ENCODE measurements around the gene RHEB.

The RHEB gene

DNA sequence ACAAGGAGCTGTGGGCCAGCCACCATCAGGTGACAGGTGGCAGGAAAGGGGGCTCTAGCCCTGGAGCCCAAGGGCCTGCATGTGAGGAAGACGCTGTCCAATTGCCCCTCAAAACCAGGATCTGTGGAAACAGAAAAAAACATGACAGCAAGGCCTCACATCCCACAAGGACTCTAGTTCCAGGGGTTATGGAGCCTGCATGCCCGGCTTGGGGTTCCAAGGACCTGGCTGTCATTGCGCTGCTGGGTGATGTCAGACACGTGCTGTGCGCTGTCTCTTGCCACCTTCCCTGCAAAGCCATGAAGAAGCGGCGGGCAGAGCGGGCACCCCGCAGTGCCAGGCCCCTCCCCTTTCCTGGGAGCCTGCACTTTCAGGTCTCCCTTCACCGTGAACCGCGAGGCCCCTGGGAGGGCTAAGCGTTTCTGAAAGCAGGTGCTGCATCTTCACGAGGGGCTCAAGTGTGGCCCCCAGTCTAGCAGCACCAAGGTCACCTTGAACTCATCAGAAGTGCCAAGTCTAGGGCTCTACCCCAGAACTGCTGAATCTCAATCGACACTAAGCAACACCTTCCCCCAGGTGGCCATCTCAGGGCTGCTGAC lies 64.7 kb downstream of the RHEB start:
- H3K9me3 ChIP-seq, result no peaks in the 10 kb centered on the region

GRCh38 chr7:151454305-151454704 lies 65.4 kb downstream of the RHEB start:
- no peaks in the 10 kb centered on the region; the same call in 1 of the 2 replicates for H4K20me1 ChIP-seq
- H3K27ac ChIP-seq, result no peak overlapping the region
- TF ChIP-seq Cebpa-rat (IDR thresholded peaks at IDR 0.05), result no peak
- H3K4me3 ChIP-seq, result no peak overlapping the region
- H3K4me2 ChIP-seq, result no peak overlapping the region
- no peaks in the 10 kb centered on the region for H3K36me3 ChIP-seq
- H3K4me1 ChIP-seq, result peaks cover 17% of the 10 kb centered on the region; the same call in 1 of the 2 replicates
- no peaks in the 10 kb centered on the region for H3K27me3 ChIP-seq
- no peak overlapping the region for H3K9ac ChIP-seq
- no peaks in the 10 kb centered on the region for H3K9me3 ChIP-seq

More for the DNA sequence above, 64.7 kb downstream of the RHEB start:
- Histone ChIP-seq H3K27ac (no peak overlapping the region), H3K9ac (no peak overlapping the region), H3K4me3 (no peak overlapping the region), H3K36me3 (no peaks in the 10 kb centered on the region), H3K27me3 (no peaks in the 10 kb centered on the region), H3K4me1 (peaks cover 17% of the 10 kb centered on the region; the same call in 1 of the 2 replicates), H3K4me2 (no peak overlapping the region), H4K20me1 (no peaks in the 10 kb centered on the region; the same call in 1 of the 2 replicates)
- no peak for TF ChIP-seq Cebpa-rat (IDR thresholded peaks at IDR 0.05)

DNA sequence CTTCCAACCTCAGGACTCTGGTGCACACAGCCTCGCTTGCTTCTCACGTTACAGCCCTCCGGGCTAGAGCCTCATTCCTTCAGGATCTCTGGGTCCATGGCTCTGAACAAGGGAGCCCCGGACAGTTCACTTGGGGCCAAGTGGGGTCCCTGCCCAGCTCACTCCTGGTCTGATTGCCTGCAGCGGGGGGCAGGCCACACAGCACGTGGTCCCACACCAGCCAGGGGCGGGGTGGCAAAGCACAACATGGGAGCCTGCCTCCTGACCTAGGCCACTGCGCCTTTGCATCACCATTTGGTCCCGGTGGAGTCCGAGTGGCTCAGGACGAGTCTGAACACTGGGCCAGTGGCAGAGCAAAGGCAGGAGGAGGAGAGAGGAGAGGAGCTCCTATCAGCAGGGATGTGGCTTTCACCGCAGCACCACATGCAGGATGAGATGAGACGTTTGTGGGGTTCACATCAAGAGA lies 66.3 kb downstream of the RHEB start:
- Histone ChIP-seq H3K4me2 (no peak overlapping the region), H3K4me3 (no peak overlapping the region), H4K20me1 (no peaks in the 10 kb centered on the region; the same call in 1 of the 2 replicates), H3K9ac (no peak overlapping the region), H3K27me3 (no peaks in the 10 kb centered on the region), H3K9me3 (no peaks in the 10 kb centered on the region), H3K36me3 (no peaks in the 10 kb centered on the region), H3K27ac (no peak overlapping the region), H3K4me1 (peaks cover 17% of the 10 kb centered on the region)
- no peak for TF ChIP-seq Cebpa-rat (IDR thresholded peaks at IDR 0.05)

DNA sequence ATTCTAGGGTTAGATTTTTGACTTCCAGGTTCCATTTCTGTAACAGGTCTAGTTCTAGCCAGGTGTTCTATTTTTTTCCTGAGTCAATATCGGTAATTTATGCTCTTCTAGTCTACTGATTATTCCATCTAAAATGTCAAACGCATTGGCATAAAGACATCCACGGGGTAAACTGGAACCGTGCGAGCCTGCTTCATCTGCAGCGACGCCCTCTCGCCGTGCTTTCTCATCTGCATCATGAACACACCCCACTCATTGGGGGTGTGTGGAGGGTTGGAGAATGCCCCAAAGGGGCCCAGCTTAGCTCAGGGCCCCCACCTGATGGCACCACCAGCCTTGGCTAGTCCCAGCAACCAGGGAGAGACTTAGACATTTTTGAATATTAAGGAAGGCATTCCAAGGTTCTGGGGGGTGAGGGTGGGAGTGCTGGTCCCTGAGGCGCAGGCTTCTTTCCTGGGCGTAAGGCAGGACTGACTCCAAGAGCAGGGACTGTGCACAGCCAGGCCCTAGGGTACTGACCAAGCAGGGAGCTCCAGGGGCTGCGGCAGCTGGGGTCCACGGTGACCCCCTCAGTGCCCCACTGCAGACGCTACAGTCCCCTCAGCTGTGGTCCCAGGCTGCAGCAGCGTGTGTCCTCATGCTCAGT lies 66.9 kb downstream of the RHEB start:
- Histone ChIP-seq H3K4me2 (no peak overlapping the region), H4K20me1 (no peaks in the 10 kb centered on the region; the same call in 1 of the 2 replicates), H3K27ac (no peak overlapping the region), H3K9ac (no peak overlapping the region), H3K27me3 (no peaks in the 10 kb centered on the region), H3K9me3 (no peaks in the 10 kb centered on the region), H3K36me3 (no peaks in the 10 kb centered on the region), H3K4me1 (peaks cover 23% of the 10 kb centered on the region), H3K4me3 (no peak overlapping the region)
- TF ChIP-seq Cebpa-rat (IDR thresholded peaks at IDR 0.05), result no peak

- no peak overlapping the region for H3K27ac ChIP-seq
- no peaks in the 10 kb centered on the region; the same call in 1 of the 2 replicates for H4K20me1 ChIP-seq
- H3K27me3 ChIP-seq, result no peaks in the 10 kb centered on the region
- no peak overlapping the region for H3K4me2 ChIP-seq
- no peak overlapping the region for H3K4me3 ChIP-seq
- TF ChIP-seq Cebpa-rat (IDR thresholded peaks at IDR 0.05), result no peak
- H3K36me3 ChIP-seq, result no peaks in the 10 kb centered on the region
- peaks cover 17% of the 10 kb centered on the region for H3K4me1 ChIP-seq
- H3K9me3 ChIP-seq, result no peaks in the 10 kb centered on the region
- H3K9ac ChIP-seq, result no peak overlapping the region
Measured at GRCh38 chr7:151451626-151452571, 67.8 kb downstream of the RHEB start.

GRCh38 chr7:151451156-151451555 lies 68.5 kb downstream of the RHEB start:
- no peaks in the 10 kb centered on the region for H3K36me3 ChIP-seq
- no peak overlapping the region for H3K9ac ChIP-seq
- no peak overlapping the region for H3K27ac ChIP-seq
- no peaks in the 10 kb centered on the region for H3K27me3 ChIP-seq
- H4K20me1 ChIP-seq, result no peaks in the 10 kb centered on the region; the same call in 1 of the 2 replicates
- no peak for TF ChIP-seq Cebpa-rat (IDR thresholded peaks at IDR 0.05)
- no peak overlapping the region for H3K4me3 ChIP-seq
- peaks cover 13% of the 10 kb centered on the region for H3K4me1 ChIP-seq
- no peak overlapping the region for H3K4me2 ChIP-seq
- H3K9me3 ChIP-seq, result no peaks in the 10 kb centered on the region

- no peak overlapping the region for H3K4me2 ChIP-seq
Measured at GRCh38 chr7:151449990-151450389, 69.7 kb downstream of the RHEB start.

DNA sequence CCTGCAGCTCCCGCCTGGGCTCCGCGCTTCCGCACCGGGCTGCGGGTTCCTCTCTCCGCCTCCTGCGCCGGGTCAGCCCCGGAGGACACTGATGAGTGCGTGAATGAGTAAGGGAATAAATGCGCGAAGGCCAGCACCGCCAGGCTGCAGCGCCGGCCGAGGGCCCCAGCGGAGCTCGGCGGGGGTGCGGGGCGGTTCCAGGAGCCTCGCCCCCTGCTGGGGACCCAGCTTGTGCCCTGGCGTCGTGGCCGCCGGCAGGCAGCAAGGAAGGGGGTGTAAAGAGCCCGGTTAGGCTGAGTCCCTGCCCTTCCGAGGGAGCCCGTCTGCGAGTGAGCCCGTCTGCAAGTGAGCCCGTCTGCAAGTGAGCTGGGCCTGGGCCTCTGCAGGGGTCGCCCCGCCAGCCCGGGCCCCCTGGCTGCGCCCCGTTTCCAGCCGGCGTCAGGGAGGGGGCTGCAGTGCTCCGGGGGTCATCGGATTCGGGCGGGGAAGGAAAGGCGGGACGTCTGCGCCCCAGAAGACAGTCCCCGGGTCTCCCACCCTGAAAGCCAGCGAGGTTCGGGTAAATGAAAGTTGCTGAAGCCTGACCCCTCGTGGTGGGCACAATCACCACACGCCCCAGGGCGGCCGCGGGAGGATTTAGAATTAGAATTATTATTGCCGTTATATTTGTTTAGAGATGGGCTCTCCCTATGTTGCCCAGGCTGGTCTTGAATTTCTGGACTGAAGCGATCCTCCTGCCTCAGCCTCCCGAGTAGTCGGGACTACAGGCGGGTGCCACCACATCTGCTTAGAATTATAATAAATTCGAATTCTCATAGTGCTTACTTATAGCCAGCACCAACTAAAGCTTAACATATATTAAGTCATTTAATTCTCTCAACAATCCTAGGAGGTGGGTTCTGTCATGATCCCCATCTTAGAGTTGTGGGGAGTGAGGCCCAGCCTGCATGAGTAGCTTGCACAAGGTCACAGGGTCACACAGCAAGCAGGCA lies 71.1 kb downstream of the RHEB start:
- Histone ChIP-seq H3K27ac (0 out of 2 replicates have a peak overlapping the region, but pooled peaks have one; percentile 1), H4K20me1 (no peaks in the 10 kb centered on the region; the same call in 1 of the 2 replicates), H3K4me3 (peak overlapping the region; percentile 66), H3K4me1 (peaks cover 6% of the 10 kb centered on the region), H3K9ac (peak overlapping the region; percentile 73), H3K4me2 (peak overlapping the region; percentile 85), H3K27me3 (no peaks in the 10 kb centered on the region), H3K36me3 (no peaks in the 10 kb centered on the region), H3K9me3 (no peaks in the 10 kb centered on the region)
- TF ChIP-seq Cebpa-rat (IDR thresholded peaks at IDR 0.05), result no peak

More at GRCh38 chr7:151449990-151450389, 69.7 kb downstream of the RHEB start:
- Histone ChIP-seq H3K9me3 (no peaks in the 10 kb centered on the region), H3K27ac (no peak overlapping the region), H3K4me1 (peaks cover 10% of the 10 kb centered on the region), H3K27me3 (no peaks in the 10 kb centered on the region), H3K9ac (no peak overlapping the region), H3K36me3 (no peaks in the 10 kb centered on the region), H3K4me3 (no peak overlapping the region), H4K20me1 (no peaks in the 10 kb centered on the region; the same call in 1 of the 2 replicates)
- TF ChIP-seq Cebpa-rat (IDR thresholded peaks at IDR 0.05), result no peak

Measured in BLaER1 (cell line).